ENCODE data around the gene GCHFR.

Gene GCHFR

DNA sequence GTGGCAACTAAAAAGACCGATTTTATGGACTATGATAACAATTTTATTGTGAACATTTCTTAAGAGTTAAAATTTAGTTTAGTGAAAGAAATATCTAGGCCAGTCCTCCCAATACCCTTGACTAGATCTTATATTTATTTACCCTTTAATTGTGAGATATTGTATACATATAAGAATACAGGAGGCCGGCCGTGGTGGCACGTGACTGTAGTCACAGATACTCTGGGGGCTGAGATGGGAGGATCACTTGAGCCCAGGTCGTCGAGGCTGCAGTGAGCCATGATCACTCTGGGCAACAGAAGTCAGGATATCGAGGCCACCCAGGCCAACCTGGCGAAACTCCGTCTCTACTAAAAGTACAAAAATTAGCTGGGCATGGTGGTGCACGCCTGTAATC, 8.1 kb upstream of the GCHFR start:
- no peak for DNase-seq

DNA sequence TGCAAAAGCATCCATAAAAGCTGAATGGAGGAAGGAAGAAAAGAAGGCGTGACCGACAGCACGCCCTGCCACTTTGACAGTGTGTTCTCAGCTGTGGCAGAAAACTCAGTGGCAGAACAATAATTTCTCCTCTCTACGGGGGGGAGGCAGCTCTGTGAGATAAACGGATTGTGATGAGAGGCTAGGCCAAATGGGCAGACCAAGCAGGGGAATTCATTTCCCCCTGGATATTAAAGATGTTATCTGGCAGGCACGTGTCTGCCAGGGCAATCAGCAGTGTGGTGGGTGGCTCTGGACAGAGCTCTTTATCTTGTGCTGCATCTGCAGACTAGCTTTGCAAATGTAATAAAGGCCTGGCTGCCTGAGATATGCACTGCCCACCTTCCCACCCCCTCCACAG, 6.9 kb upstream of the GCHFR start:
- no peak for DNase-seq

DNA sequence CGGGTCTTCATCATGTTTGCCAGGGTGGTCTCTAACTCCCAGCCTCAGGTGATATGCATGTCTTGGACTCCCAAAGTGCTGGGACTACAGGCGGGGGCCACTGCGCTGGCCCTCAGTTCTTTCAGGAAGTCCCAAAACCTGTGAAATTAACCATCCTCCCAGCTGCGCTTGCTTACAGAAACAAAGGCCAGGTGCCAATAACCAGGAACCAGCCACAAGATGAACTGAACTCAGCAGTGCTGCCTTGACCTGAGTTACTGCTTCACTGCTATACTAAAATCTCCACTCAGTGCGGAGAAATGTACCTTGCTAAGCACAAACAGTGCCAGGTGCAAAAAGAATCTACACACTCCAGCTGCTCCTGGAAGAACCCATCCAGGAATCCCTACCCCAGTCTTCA, 3.9 kb upstream of the GCHFR start:
- no peak for DNase-seq

DNA sequence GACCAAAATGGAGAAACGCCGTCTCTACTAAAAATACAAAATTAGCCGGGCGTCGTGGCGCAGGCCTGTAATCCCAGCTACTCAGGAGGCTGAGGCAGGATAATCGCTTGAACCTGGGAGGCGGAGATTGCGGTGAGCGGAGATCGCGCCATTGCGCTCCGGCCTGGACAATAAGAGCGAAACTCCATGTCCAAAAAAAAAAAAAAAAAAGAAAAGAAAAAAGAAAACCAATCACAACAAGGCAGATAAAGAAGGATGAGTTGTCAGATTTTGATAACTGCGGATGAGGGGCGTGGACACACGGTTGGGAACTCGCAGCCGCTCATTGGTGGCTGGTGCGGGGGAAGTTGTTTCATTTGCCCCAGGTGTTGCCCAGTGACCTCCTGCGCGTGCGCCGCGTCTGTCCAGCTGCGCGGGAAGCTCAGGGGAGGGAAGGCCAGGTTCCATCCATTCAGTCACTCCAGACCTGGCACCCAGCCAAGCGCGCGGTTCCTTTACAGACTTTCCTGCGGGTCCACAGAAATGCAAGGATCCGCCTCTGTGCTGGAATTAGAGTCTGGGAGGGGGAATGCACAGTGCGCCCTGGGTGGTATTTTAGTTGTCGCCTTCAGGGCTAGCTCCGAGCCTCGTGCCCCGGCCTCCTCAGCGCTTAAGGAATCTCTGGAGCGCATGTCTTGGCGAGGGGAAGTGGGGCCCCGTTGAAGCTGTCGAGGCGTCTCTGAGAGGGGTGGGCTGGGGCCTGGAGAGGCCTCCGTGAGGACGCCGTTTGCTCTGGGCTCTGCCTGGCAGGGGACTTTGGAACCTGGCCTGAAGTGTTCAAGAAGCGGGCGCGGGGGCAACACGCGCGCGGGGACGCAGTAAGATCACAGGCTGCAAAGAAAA, 708 bp upstream of the GCHFR start:
- DNase-seq, result peak in 1 of 2 experiments; percentile 14

DNA sequence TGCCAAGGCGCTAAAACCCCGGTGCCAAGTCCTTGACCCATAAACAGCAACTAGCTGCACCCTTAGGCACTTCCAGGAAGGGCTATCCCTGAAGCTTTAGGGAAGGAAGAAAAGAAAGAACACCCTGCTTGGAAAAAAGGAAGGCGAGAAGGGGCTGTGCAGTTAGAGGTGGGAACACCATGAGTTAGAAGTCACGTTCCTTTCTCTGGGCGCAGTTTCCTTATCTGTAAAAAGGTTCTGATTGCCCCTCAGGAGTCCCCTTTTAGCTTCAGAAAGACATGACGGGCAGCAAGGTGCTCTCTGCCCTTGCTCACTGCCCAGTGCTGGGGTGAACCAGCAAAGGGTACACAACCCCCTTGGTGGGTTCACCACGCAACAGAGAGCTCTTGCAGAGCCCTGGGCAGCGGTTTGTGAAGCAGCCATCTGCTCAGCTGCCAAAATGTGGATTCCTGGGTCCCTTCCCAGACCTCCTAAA, 798 bp downstream of the GCHFR start:
- no peak for DNase-seq

DNA sequence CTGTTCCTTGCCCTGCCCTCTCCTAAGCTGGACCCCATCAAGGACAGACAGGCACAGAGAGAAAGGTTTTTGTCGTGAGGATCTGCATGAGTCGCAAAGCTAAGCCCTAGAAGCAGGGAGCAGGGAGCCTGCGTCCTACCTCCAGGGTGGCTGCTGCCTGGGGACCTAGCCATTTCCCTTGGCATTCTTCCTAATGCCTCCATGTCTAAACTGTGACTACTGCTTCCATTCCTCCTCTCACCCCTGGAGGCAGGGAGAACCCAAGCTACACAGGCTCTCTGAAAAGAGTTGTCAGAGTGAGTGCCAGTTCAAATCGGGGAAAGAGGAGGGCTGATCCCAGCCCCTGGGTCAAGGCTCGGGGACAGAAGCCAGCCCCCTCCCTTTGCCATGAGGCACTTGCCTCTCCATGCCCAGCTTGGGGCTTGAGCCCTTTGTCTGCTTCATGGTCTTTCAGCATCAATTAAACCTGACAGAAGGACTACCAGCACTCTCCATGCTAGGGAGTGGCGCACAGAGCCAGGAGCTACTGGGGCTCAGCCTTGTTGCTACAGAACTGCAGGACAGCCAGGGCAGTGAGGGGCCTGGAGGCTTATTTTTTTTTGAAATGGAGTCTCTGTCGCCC, 2.4 kb downstream of the GCHFR start:
- no peak for DNase-seq

DNA sequence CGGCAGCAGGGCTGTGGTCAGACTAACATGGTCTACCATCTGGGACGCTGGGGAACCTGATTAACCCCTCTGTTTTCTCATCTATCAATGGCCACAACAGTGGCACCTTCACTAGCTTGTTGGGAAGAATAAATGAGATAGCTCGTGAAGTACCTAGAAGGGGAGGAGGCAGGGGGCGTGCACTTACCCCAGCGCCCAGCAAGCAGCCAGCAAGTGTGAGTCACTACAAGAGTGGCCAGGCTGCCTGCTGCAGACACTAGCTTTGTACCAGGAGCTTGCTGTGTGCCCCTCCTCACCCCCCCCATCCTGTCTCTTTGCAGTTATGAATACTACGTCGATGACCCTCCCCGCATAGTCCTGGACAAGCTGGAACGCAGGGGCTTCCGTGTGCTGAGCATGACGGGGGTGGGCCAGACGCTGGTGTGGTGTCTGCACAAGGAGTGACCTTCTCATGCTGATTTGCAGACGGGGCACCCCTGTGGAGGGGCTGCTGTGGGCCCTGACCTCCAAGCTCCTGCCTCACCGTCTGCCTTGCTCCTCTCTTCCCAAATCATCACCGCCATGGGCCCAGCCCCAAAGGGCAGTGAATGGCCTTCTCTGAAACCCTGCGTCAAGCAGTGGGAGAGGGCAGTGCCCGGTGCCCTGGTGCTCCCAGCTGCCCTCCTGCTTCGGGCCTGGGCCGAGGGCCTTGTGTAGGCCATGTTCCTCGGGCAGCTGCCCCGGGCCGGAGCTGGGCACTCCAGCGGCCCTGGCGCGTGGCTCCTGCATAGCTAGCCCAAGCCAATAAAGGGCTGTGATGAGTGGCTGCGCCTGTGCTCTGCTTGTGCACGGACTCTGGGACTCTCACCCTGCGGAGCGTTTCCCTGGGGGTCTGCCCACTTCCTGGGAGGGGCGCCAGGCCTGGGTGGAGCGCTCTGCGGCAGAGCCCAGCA, 3.3 kb downstream of the GCHFR start:
- DNase-seq, result no peak

DNA sequence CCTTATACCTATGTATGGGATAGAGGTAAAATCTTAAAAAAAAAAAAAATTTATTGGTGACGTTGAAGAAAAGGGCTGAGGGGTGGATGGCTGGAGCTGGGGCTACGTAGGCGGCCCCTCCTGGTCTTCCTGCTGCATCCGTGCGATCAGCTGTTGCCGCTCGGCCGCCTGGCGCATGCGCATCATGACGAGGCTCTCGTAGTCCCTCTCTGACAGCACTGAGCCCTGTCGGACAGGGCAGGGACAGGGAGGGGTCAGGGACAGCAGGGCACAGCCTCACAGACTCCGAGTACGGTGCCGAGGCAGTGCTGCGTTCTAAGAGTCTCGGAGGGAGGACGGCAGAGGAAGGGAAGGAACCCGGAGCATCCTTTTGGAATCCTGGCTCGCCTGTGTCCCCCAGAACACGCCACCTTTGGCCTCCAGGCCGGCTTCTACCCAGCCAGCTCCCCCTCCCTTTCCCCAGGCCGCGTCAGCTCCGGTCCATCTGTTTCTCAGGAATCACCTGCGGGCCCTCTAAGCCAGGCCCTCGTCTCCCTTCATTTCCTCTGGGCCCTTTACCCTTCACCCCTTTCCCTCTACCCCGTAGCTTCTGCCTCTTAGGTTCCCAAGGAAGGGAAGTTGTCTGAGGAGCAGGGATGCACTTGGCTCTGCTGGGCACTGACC, 4.1 kb downstream of the GCHFR start:
- DNase-seq, result no peak

DNA sequence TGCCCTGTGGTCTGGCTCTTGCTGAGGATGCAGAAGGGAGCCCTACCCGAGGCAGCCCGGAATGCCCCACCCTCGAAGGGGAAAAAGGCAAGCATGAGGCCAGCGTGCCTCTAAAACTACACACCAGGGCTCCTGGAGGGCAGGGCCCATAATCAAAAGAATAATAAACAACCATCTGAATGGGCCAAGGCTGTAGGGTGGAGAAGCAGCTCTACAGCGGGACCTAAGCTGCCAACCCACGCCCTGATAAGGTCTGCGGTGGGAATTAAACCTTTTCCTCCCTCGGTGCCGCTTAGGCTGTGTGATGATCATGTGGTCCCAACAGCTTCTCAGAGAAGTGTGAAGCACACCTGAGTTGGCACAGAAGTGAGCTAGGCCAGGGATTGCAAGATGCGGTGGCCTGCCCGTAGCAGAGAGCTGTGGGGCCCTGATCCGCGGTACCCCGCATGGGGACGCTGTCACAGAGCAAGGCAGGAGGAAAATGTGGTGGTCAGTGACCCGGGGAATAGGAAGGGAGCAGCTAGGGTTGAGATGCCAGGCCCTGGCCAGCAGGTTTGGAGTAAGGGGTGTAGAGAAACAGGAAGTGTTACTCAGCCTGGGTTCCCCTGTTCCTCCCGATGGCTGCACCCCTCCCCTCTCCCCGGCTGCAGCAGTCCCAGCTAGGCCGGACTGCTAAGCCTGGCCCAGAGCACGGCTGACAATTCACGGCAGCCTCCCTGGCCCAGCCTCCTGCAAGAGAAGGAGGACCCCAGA, 4.8 kb downstream of the GCHFR start:
- DNase-seq, result no peak

DNA sequence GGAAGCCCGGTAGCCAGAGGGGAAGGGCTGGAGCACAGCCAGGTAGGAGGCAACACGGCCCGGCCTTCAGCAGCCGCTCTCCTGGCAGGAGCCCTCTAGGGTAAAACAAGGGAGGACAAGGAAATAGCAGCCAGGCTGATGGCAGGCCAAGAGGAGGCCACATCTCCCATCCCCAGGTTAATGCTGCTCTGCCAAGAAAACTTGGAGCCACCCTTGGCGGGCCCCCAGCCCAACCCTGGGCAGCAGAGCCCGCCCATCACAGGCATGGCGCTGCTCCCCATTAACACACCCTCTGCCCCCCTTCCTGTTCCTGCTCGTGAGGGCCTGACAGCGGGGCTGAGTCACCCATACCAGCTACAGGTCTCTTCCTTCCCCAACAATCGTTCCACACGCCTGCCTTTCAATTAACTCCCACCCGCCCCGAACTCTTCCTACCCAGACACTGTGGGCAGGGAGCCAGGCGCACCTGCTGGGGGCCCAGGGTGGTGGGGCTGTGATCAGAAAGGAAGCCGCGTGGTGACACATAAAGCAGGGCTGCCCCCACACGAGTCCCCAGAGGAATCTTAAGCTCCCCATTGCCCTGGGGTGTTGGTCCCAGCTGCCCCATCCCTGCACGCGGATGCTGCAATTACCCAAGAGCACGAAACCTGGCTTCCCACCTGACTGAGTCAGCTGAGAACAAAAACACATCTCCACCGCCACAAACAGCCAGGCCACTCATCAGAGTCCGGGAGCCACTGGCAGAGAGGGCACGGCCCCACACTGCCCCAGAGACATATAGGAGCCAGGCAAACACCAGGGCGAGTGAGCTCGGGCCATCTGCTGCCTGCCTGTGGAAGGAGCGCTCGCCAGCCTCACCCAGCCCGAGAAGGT, 5.6 kb downstream of the GCHFR start, which contains the start of gene C15orf62:
C15orf62 (plus strand) TSS at position 707 of the 873 bp plus-strand sequence. CDS start 516 bp downstream, outside the sequence.
- peak; percentile 62 to 72 for DNase-seq

DNA sequence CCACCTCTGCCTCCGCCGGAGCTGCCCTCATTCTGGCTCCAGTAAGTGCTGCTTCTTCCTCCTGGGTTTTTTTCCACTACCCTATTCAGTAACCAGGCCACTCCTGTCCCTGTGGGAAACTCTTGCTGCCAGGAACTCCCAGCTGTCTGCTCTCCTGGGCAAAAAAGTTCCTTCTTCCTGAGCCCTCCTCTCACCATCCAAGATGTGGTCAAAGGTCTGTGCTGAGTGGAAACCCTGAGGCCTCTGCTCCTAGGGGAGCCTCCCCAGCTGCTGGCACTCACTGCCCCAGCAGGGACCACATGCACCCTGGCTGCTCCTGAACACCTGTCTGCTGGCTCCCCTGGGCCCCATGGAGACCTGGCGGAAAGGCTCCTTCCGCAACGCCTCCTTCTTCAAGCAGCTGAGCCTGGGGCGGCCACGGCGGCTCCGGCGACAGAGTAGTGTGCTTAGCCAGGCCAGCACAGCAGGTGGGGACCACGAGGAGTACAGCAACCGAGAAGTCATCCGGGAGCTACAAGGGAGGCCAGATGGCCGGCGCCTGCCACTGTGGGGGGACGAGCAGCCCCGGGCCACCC, 6.4 kb downstream of the GCHFR start:
- DNase-seq, result no peak

DNA sequence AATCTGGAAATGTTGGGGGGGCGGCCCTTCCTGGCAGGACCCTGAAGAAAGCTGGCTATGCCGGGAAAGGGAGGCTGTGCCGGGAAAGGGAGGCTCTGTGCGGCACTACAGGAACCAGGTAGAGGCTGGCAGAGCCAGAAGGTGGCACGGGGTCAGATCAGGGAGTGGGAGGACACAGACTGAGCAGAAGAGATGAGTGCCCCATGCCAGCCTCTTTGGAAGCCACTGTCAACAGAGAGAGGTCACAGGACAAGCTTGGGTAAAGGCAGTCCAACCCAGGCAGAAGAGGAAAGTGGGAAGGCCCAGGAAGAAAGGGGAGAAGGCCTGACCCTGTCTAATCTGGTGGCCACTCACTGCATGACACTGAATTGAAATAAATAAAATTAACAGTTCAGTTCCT, 7.4 kb downstream of the GCHFR start:
- DNase-seq, result no peak

DNA sequence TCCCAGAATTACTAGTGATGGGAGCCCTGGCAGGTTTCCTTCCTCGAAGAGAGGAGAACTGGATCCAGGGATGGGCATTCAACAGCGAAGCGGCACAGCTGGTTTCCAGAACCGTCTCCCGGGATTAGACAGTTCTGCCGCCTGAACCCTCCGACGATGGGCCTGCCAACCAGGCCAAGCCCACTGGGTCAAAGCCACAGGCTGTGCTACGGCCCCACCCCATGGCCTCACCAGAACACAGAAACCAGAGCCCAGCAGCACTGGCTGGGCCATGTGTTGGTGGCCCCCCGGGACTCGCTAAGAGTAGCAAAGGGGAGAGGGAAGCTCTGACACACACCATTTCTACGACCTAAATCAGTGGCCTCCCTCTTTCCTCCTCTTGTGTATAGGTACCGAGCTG, 8.1 kb downstream of the GCHFR start:
- DNase-seq, result no peak

DNA sequence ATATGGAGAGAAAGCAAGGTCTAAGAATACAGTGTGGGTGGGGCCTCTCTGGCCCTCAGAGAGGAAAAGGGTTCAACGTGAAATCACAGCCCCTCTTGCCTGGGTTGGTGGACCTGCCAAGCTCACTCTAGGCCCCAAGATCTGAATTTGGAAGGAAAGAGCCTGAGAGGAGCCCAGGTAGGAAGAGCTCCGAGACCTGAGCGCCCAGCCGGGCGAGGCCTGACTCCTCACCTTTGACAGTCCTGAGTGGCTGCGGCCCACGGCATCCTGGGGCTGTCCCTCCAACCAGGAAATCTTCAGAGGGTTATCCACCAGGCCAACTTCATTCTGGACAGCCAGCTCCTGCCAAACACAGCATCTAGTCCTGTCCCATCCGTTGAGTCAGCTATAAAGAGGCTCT, 9.6 kb downstream of the GCHFR start:
- DNase-seq, result no peak

DNA sequence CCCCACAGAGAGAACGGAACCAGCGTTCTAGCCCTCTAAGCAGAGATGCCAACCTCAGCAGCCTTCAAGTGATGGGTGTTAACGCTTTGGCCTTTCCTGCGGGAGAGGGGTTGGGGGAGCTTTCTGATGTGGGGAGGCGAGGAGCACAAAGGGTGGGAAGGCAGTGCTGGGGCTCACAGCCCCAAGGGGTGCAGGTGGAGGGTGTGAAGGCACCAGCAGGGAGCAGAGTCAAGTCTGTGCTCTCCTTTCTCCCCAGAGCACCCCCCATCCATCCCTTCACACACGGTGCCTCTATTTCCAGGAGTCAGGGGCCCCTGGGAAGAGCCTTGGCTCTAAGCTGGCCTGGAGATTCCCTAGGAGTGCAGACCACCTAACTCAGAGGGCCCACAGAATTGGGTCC, 10.0 kb downstream of the GCHFR start:
- no peak for DNase-seq

DNA sequence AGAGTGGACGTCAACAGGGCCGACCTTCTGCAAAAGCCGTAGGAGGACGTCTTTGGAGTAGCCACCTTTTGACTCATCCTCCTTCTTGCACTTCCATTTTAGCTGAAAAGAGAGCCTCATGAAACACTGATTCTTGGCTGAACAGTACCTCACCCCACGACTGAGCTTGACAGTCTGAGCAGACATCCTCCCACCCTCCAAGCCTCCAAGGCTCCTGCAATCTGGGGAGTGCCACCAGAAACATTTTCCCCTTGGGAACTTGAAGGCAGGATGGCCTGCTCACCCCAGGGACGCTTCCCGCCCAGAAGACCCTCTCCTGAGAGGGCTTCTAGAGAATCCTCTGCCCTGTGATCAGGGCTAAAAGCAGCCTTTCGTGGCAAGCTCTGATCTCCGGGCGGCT, 11.1 kb downstream of the GCHFR start:
- no peak for DNase-seq

DNA sequence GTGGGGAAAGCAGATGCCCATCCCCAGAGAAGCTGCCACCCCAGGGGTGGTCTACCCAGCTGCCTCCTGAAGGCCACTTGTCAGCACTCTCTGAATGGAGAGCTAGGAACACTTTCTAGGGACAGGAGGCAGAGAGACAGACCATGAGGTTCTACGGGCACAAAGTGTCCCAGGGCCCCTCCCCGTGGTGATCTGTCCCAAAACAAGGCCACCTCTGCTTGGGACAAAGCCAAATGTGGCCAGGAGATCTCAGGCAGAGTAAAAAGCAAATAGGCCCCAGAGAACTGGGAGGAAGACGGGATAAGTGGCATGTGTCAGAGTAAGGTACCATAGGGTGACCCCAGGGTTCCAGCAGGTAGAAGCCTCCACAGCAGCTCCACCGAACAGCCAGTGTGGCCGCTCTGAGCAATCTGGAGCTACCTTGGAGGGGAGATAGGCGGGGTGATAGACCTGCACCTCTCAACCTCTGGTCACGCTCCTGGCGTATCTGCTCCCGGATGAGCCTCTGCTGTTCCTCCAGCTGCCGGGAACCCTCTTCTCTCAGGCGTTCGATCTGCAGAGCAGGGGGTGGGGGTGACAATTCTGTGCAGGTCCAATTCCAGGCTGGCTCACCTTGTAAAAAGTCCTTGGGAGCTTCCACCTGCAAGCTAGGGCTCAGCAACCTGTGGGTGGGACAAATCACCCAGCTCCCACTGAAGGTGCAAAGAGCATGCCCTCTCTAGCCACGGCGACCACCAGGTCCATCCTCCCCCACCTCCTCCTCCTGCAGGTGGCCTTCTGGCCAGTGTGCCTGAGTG, 12.1 kb downstream of the GCHFR start:
- DNase-seq, result no peak

DNA sequence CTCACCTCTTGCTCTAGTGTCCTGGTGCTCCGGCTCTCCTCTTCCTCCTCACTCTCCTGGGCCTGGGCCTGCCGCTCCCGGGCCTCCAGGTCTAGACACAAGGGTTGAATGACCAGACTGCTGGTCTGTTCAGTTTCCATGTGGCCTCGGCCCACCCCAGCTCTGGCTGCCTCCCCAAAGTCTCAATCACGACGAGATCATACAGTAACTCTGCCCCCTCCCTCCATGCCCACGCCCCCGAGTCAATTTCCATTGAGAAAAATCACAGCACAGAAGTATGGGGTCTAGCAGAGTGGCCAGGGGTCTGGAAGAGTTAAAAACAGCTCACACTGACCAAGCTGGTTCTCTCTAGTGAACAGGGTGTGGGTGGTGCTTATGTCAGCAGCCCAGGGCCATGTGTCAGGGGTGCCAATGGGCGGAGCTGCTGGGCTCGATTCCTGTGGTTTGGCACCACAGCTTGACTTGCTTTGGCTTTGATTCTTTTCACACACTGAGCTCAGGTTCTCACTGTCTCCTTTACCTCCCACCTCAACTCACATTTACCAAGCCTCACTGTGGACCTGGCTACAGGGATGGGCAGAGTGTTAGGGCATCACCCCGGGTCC, 12.8 kb downstream of the GCHFR start:
- no peak for DNase-seq

DNA sequence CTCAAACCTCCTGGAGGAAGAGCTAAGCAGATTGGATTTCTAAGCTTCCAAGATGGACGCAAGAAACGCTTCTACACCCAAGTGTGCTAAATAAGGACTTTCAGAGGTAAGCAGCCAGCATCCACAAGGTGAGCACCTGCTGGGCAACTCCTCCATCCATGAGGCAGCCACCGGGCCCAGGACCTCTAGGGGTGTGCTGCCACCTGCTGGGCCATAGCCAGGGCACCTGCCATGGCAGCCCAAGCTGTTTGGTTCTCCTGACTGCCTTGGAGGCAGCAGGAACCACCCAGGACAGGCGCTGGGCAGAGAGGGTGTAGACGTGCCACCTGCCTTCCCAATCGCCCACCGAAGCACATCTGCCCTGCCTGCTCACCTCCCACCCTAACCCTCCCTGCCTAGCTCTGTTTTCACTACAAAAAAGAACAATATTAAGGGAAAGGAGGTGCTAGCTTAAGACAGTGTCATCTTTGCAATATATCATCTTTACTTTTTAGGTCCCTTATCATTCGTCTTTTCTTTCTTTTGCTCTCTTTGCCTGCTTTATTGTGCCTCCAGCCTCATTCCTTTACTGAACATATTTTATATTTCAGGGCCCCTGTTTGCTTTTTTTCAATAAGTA, 18.9 kb downstream of the GCHFR start:
- peak; percentile 78 to 79 for DNase-seq
